ENCODE data around the gene FOXP1.

FOXP1 gene

GRCh38 chr3:71210257-71211007 is 373.1 kb downstream of the FOXP1 start:
- no peak for DNase-seq (ENCODE audit: low read depth)

GRCh38 chr3:71208211-71209095 is 375.1 kb downstream of the FOXP1 start:
- DNase-seq (ENCODE audit: low read depth): no peak

- no peak for DNase-seq (ENCODE audit: low read depth)
These were observed 375.9 kb downstream of the FOXP1 start for GRCh38 chr3:71207632-71208031.

- DNase-seq (ENCODE audit: low read depth): no peak
These were observed 377.0 kb downstream of the FOXP1 start for GRCh38 chr3:71206305-71207165.

- DNase-seq (ENCODE audit: low read depth): no peak
These were observed 379.6 kb downstream of the FOXP1 start for GRCh38 chr3:71203727-71204488.

GRCh38 chr3:71202848-71203533 is 380.5 kb downstream of the FOXP1 start:
- no peak for DNase-seq (ENCODE audit: low read depth)

- no peak for DNase-seq (ENCODE audit: low read depth)
These were observed 381.6 kb downstream of the FOXP1 start for GRCh38 chr3:71201939-71202338.

- no peak for DNase-seq (ENCODE audit: low read depth)
These were observed 385.5 kb downstream of the FOXP1 start for GRCh38 chr3:71197841-71198565.

- DNase-seq (ENCODE audit: low read depth): no peak
These were observed 388.0 kb downstream of the FOXP1 start for GRCh38 chr3:71195492-71195891.

- no peak for DNase-seq (ENCODE audit: low read depth)
These were observed 388.7 kb downstream of the FOXP1 start for GRCh38 chr3:71194785-71195184.

GRCh38 chr3:71191031-71191482 is 392.5 kb downstream of the FOXP1 start:
- DNase-seq (ENCODE audit: low read depth): no peak

GRCh38 chr3:71189480-71189879 is 394.0 kb downstream of the FOXP1 start:
- DNase-seq (ENCODE audit: low read depth): no peak

- DNase-seq (ENCODE audit: low read depth): no peak
These were observed 395.8 kb downstream of the FOXP1 start for GRCh38 chr3:71187715-71188114.

- no peak for DNase-seq (ENCODE audit: low read depth)
These were observed 396.7 kb downstream of the FOXP1 start for GRCh38 chr3:71186801-71187200.

- DNase-seq (ENCODE audit: low read depth): peak; percentile 13
These were observed 397.6 kb downstream of the FOXP1 start for GRCh38 chr3:71185733-71186455.

- no peak for DNase-seq (ENCODE audit: low read depth)
These were observed 399.3 kb downstream of the FOXP1 start for GRCh38 chr3:71184252-71184651.

- no peak for DNase-seq (ENCODE audit: low read depth)
These were observed 400.0 kb downstream of the FOXP1 start for GRCh38 chr3:71183549-71183948.

- DNase-seq (ENCODE audit: low read depth): no peak
These were observed 403.0 kb downstream of the FOXP1 start for GRCh38 chr3:71180524-71180923.

- no peak for DNase-seq (ENCODE audit: low read depth)
These were observed 406.2 kb downstream of the FOXP1 start for GRCh38 chr3:71177375-71177774.

Measured in stimulated activated CD8-positive, alpha-beta memory T cell treated with anti-CD3 and anti-CD28 coated beads, Interleukin-12 subunit alpha, Interleukin-12 subunit beta, amount 100 ng/mL, for 1 hour (primary cell).